ENCODE results near the gene SLC12A9. TPM values are rescaled to one million over a fixed set of nuclear protein-coding genes. Genes with fewer than 3 reads are reported as not detected.

SLC12A9 gene, protein sequence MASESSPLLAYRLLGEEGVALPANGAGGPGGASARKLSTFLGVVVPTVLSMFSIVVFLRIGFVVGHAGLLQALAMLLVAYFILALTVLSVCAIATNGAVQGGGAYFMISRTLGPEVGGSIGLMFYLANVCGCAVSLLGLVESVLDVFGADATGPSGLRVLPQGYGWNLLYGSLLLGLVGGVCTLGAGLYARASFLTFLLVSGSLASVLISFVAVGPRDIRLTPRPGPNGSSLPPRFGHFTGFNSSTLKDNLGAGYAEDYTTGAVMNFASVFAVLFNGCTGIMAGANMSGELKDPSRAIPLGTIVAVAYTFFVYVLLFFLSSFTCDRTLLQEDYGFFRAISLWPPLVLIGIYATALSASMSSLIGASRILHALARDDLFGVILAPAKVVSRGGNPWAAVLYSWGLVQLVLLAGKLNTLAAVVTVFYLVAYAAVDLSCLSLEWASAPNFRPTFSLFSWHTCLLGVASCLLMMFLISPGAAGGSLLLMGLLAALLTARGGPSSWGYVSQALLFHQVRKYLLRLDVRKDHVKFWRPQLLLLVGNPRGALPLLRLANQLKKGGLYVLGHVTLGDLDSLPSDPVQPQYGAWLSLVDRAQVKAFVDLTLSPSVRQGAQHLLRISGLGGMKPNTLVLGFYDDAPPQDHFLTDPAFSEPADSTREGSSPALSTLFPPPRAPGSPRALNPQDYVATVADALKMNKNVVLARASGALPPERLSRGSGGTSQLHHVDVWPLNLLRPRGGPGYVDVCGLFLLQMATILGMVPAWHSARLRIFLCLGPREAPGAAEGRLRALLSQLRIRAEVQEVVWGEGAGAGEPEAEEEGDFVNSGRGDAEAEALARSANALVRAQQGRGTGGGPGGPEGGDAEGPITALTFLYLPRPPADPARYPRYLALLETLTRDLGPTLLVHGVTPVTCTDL
- total RNA-seq (2022; extraction: Qiagen RNA extraction) = 13.3 to 15.9 TPM (median 13.9 TPM) in 5 replicates

DNA sequence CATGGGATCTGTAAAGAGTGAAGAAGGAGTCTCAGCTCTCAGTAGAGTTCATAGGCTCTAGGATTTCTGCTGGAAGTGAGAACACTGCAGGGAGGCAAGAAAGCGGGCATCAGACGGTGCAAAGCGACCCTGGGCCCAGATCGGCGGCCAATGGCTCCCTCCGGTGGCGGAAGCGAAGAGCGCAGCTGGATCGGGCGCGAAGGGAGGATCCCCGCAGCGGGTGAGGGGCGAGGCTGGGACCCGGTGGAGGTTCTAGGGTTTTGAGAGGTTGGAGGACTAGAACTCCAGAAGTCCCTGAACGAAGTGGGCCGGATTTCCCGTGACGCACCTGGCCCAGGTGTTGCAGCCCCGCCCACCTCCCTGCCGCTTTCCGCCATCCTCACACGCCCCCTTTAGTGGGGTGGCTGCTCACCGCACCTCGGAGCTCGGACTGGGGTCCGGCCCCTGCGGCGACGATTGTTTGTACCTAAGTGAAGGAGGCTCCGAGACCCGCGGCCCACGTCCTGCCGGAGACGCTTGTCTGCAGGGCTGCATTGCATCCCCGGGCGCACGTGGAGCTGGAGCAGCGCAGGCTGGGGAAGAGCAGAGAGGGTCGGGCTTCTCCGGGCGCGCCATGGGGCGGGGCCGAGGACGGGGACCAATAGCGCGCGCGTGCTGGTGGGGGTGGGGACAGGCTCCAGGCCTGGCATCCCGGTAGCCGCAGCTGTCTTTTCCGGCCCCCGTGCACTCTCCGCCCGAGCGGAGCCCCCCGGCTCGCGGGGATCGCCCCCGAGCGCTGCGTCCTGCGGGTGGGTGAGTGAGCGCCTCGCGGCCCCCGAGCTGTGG lies at the start of gene SLC12A9:
Gene SLC12A9 (plus strand): TSS at position 666 of the 825 bp plus-strand sequence. CDS start 1,485 bp downstream, outside the sequence.

DNA sequence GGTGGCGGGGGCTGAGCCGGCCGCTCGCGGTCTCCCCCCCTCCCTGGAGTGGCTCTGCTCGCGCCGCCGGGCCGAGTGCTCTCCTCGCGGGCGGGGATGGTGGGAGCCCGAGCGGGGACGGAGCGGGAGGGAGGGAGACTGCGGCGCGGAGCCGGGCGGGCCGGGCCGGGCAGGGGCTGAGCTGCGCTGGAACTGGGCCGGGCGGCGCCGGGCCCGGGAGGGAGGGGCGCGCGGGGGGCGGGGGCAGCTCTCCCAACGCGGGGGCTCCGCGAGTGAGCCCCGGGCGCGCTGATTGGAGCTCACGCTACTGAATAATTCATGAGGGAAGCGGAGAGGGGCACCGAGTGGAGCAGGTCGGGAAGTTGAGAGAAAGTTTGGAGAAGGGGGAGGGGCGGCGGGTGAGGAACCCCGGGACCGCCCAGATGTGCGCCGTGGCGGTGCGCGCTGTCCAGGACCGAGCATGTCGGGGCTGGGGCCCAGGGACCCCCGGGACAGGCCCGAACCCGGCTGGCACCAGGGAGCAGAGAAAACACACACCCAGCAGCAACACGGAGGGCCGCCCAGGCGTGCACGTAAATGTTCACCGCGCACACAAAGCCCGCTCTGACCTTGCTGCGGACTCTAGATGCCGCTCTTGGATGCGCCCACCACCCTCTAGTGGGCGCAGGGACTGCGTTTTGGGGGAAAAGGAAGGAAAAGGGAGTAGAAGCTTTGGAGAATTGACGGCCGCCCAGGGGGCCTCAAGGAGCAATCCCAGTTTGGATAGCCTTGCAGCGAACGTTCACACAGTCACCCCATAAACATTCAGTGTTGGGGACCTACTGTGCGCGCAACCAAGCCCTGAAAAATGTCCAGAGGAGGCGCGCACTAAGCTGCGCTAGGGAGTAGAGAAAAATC lies 24.9 kb upstream of the SLC12A9 start, which contains the start of gene EPHB4:
Gene EPHB4 (minus strand): TSS at position 194 of the 897 bp plus-strand sequence. CDS start 493 bp downstream, outside the sequence.

DNA sequence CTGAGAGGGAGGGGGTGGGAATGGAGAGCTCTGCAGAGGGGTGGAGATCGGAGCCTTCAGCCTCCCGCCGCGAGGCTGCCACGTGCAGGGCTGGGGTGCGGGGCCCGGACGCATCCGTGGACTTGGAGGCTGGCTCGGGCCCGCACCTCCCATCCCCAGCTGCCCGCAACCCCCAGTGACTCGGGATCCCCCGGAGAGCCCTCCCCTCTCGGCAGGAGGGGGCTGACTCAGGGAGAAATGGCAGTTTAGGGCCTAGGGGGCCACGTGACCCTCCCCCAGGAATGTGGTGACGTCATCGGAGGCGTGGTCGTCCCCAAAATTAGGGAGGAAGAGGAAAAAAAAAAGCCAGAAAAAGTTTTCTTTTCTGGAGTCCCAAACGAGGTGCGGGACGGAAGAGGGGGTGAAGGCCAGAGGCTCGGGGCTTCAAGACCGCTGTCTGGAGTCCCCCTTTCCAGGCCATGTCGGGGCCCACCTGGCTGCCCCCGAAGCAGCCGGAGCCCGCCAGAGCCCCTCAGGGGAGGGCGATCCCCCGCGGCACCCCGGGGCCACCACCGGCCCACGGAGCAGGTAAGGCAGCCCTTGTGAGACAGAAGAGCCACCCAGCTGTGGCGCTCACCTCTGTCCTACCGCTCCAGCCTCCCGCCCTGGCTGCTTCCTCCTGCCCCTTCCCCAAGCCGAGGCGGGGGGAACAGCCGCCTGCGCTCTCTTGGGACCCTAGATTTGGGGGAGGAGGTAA lies 14.7 kb downstream of the SLC12A9 start, which contains the start of gene TRIP6:
Gene TRIP6 (plus strand): TSS at position 348 of the 736 bp plus-strand sequence. CDS start 111 bp downstream, at position 459.

DNA sequence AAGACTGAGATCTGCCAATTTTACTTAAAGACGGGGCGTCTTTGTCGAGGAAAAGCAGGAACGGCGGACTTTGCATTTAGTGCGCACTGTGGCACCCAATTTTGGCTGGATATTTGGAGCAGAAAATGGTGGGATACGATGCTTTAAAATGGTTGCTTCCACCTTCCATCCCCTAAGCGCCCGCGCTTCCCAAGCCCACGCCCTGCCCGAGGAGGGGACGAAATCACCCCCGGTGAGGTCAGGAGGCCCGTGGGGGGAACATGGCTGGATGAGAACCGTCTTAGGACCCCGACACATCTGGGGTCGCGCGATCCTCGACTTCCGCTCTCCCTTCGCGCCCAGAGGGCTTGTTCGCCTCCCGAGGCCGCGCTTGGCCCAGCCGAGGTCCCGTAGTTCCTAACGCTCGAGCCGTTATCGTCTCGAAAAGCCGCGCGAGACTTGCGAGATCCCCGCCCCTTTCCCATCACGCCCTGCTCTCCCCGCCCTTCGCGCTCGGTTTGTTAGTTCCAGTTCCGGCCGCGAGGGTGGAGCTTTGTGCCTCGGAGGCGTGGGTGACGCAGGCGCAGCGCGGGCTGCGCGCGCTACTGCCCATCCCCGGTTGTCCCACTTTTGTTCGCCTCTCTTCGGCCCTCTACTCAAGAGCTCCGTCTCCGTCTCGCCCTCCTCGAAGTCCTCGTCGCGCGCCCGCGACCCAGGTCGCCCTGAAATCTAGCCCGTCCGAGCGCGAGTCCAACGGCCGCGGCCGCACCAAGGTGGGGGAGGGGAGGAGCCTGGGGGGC lies 22.3 kb downstream of the SLC12A9 start, which contains the start of gene SRRT:
Gene SRRT (plus strand): TSS at position 527 of the 779 bp plus-strand sequence. CDS start 488 bp downstream, outside the sequence.

DNA sequence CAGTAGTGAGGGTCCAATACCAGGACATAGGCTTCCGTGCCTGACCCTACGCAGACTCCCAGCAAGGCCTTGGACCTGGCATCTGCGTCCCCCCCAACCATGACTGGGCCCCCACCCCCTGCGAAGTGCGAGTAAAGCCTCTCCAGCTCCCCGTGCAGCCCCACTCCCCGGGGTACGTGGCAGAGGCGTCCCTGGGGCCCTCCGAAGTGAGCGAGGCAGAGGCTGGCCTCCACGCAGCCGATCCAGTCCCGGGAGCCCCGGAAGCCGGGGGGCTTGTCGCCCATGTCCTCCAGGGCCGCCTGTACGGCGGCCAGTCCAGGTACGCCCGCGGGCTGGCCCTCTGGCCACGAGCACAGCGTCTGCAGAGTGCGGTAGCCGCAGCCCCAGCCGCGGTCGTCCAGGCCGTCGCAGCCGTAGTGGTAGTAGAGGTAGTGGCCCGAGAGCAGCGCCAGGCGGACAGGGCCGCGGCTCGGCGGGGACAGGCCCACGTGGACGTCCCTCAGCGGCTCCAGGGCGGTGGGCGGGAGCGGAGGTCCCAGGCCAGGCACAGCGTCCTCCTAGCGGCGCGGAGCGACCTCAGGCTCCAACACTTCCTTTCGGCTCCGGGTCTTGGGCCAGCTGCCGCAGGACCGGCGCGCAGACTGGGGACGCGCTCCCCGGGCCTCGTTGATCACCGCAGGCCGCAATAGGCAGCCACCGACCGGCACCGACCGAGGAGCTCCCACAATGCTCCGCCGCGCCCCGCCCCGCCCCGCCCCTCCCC lies 36.7 kb downstream of the SLC12A9 start, which contains the start of gene UFSP1:
Gene UFSP1 (minus strand): TSS at position 728 of the 763 bp plus-strand sequence. CDS start 444 bp downstream, at position 284.

DNA sequence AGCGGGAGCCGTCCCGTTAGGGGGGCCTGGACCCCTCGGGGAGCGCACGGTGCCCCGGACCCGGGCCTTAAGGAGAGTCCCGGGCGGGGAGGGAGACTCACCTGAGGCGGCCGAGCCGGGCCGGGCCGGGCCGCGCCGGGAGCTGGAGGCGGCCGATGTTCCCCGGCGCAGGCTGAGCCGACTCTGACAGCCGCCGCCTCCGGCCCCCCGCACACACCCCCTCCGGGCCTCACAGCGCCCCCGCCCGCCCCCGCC lies 43.1 kb downstream of the SLC12A9 start, which contains the start of gene ACHE:
Gene ACHE (minus strand): TSS at position 188 of the 255 bp plus-strand sequence. CDS start 1,656 bp downstream, outside the sequence.

Other genes starting within 250 kb of the SLC12A9 start
- gene MOSPD3, start 240.2 kb upstream of the SLC12A9 start, total RNA-seq (2022; extraction: Qiagen RNA extraction) = 16.3 to 22.9 TPM (median 21.2 TPM) in 5 replicates
- gene TFR2, start 211.2 kb upstream of the SLC12A9 start, total RNA-seq (2022; extraction: Qiagen RNA extraction) = 2.1 to 2.8 TPM (median 2.5 TPM) in 5 replicates
- gene ACTL6B, start 196.3 kb upstream of the SLC12A9 start, total RNA-seq (2022; extraction: Qiagen RNA extraction) = not detected in 5 replicates
- 181 to 270 TPM (median 268 TPM) in 5 replicates for gene GNB2, start 179.0 kb upstream of the SLC12A9 start, total RNA-seq (2022; extraction: Qiagen RNA extraction)
- 12.5 to 20.6 TPM (median 17.5 TPM) in 5 replicates for gene GIGYF1, start 158.5 kb upstream of the SLC12A9 start, total RNA-seq (2022; extraction: Qiagen RNA extraction)
- 68.5 to 93.3 TPM (median 89.6 TPM) in 5 replicates for gene POP7, start 146.6 kb upstream of the SLC12A9 start, total RNA-seq (2022; extraction: Qiagen RNA extraction)
- 0.09 TPM in 1 of 5 replicates, not detected in the others for gene EPO, start 132.2 kb upstream of the SLC12A9 start, total RNA-seq (2022; extraction: Qiagen RNA extraction)
- gene ZAN, start 119.1 kb upstream of the SLC12A9 start, total RNA-seq (2022; extraction: Qiagen RNA extraction) = not detected in 5 replicates
- 38.4 to 43.1 TPM (median 40.6 TPM) in 5 replicates for gene EPHB4, start 25.2 kb upstream of the SLC12A9 start, total RNA-seq (2022; extraction: Qiagen RNA extraction)
- gene TRIP6, start 14.7 kb downstream of the SLC12A9 start, total RNA-seq (2022; extraction: Qiagen RNA extraction) = 42.1 to 58.3 TPM (median 52.4 TPM) in 5 replicates
- gene SRRT, start 22.4 kb downstream of the SLC12A9 start, total RNA-seq (2022; extraction: Qiagen RNA extraction) = 116 to 144 TPM (median 134 TPM) in 5 replicates
- gene UFSP1, start 37.0 kb downstream of the SLC12A9 start, total RNA-seq (2022; extraction: Qiagen RNA extraction) = 4.3 to 6.3 TPM (median 5.4 TPM) in 5 replicates
- 2.3 to 3.5 TPM (median 3.1 TPM) in 5 replicates for gene ACHE, start 43.2 kb downstream of the SLC12A9 start, total RNA-seq (2022; extraction: Qiagen RNA extraction)
- gene MUC3A, start 96.8 kb downstream of the SLC12A9 start, total RNA-seq (2022; extraction: Qiagen RNA extraction) = 15.2 to 23.8 TPM (median 22.2 TPM) in 5 replicates
- gene MUC12, start 116.9 kb downstream of the SLC12A9 start, total RNA-seq (2022; extraction: Qiagen RNA extraction) = 12.5 to 23.4 TPM (median 19.2 TPM) in 5 replicates
- gene MUC17, start 167.4 kb downstream of the SLC12A9 start, total RNA-seq (2022; extraction: Qiagen RNA extraction) = 0.02 to 0.11 TPM (median 0.02 TPM) in 5 replicates
- gene TRIM56, start 232.8 kb downstream of the SLC12A9 start, total RNA-seq (2022; extraction: Qiagen RNA extraction) = 12.4 to 15.5 TPM (median 13.1 TPM) in 5 replicates